HS-27A (cell line): ENCODE results near the gene CDK18.
"Not testable (repeated sequence)": the region's sequence is repeated elsewhere in the genome, so short reads cannot be mapped to it uniquely, and the experiment has no call there.

ENCODE experiments used
- DNase-seq: peaks from one replicate; pipeline ENCODE4 v3.0.0-alpha.2; 2012; ENCODE audit warnings: low read depth, missing footprints

The CDK18 gene

GRCh38 chr1:205481218-205481617, 23.3 kb upstream of the CDK18 start:
- DNase-seq: no peak

- no peak for DNase-seq
Observed at GRCh38 chr1:205481629-205482151, 22.8 kb upstream of the CDK18 start.

DNA sequence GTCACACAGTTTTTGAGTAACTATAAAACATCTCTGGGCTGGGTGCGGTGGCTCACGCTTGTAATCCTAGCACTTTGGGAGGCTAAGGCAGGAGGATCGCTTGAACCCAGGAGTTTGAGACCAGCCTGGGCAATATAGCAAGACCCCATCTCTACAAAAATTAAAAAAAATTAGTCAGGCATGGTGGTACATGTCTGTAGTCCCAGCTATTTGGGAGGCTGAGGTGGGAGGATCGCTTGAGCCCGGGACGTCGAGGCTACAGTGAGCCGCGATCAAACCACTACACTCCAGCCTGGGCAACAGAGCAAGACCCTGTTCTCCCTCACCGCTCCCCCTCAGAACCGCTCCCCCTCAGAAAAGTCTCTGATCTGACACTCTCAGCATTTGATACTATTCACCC, 21.9 kb upstream of the CDK18 start:
- DNase-seq: not testable (repeated sequence)

DNA sequence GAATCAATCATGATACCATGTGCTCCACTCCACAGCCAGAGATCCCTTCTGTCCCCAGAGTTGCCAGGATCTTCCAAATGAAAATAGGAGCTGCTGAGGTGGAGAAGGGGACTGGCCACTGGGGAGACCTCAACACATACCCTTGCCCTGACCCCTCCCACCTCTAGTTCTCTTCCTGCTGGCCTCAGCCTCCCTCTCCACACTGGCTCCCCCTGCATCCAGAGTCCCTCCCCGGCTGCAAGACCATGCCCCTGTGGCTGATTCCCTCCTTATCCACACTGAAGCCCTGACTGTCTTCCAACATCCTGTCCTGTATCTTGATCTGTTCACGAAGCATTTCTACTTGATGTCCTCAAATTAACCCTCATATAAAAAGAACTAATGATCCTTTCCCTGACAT, 21.1 kb upstream of the CDK18 start:
- DNase-seq: no peak

DNA sequence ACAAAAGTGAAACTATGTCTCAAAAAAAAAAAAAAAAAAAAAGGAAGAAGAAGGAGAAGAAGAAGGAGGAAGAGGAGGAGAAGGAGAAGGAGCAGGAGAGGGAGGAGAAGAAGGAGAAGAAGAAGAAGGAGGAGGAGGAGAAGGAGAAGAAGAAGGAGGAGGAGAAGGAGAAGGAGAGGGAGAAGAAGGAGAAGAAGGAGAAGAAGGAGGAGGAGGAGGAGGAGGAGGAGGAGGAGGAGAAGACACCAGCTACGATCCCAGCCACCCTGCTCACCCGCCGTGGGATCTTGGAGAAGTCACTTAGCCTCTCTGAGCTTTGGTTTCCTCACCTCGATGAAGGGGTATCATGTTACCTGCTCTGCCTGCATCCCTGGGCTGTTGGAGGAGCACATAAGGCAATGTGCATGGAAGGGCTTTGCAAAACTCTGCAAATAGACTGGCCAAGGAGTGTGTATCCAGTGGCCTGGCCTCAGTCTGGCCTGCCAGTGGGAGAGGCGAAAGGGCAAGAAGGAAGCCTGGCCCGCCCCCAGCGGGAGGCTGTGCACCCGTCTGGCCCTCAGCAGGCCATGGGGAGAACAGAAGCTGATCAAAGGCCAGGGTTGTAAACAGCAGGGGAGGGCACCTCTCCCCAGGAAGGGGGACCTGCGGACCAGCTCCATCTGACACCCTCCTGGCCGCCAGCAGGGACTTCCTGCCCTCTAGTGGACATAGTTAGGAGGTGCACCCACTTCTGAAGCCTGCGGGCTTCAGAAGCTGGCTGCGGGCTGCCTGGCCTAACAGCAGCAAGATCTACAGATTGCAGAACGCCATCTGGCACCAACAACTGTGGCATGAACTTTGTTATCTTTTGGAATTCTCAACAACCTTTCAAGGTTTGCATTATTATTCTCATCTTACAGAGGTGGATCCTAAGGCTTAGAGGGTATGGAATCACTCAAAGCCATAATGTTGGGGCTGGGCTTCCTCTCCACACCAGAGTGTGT, 19.2 kb upstream of the CDK18 start:
- DNase-seq: no peak

DNA sequence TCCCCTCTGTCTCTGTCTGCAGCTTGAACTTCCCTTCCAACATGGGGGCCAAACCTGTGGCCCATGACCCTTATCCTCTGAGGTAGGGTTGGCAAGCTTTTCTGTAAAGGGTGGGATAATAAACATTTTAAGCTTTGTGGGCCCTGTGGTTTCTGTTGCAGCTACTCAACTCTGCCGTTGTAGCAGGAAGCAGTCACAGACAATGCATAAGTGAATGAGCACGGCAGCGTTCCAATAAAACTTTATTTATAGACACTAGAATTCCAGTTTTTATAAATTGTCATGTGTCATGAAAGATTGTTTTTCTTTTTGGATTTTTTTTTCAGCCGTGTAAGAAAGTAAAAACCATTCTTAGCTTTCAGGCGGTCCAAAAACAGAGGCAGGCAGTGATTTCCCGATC, 18.2 kb upstream of the CDK18 start:
- DNase-seq: no peak

DNA sequence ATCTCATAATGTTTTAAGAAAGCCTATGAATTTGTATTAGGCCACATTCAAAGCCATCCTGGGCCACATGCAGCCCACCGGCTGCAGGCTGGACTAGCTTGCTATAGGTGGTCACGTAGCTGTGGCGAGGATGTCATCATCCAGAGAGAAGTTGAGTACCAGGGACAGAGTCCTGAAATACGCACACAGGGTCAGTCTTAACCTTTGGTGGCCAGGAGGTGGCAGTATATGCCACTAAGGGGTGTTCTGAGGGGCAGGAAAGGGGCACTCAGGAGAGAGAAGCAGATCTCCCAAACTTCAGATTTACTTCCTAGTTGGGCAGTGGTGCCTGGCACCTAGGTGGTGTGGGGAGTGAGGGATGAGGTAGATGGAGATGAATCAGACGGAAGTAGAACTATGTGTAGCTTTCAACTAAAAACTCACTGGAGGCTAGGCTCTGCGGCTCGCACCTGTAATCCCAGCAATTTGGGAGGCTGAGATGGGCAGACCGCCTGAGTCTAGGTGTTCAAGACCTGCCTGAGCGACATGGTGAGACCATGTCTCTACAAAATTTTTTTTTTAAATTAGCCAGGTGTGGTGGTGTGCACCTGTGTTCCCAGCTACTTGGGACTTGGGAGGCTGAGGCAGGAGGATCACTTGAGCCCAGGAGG, 16.3 kb upstream of the CDK18 start:
- DNase-seq: no peak

DNA sequence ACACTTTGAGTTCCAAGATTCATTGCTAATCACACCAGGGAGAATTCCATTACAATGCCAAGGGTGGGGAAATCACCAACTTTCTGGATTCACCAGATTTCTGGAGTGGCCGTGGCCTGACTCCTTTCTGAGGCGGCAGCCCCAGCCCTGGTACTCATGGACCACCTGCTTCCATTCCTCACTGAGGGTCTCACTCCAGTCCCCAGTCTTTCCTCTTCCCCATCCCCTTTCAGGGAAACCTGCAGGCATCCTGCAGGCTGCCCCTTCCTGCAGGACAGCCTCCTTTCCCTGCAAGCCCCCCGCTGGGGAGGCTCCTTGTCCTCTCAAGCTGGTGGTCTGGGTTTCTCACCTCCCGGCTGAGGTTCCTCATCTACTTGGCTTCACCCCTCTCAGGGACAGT, 12.7 kb upstream of the CDK18 start:
- DNase-seq: no peak

DNA sequence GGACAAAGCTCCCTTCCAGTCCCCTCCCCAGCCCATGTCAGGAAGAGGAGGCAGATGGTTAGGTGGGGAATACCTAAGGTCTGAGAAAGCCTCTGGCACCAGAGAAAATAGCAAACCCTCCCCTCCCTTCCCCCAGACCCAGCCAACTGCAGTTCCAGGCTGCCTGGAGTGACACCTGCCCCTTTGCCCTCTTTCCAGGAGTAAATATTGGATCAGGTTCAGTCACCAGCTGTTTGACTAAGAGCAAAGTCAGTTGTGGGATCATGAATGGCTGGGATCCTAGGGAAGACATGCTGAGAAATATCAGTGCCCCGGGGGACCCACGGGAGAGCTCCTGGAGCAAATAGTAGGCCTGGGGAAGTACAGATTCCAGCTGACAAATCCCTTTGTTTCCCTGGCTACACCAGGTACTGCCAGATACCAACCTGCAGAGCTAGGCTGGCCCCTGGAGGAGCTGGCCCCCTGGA, 12.2 kb upstream of the CDK18 start:
- DNase-seq: no peak

GRCh38 chr1:205492774-205493173, 11.7 kb upstream of the CDK18 start:
- DNase-seq: no peak

DNA sequence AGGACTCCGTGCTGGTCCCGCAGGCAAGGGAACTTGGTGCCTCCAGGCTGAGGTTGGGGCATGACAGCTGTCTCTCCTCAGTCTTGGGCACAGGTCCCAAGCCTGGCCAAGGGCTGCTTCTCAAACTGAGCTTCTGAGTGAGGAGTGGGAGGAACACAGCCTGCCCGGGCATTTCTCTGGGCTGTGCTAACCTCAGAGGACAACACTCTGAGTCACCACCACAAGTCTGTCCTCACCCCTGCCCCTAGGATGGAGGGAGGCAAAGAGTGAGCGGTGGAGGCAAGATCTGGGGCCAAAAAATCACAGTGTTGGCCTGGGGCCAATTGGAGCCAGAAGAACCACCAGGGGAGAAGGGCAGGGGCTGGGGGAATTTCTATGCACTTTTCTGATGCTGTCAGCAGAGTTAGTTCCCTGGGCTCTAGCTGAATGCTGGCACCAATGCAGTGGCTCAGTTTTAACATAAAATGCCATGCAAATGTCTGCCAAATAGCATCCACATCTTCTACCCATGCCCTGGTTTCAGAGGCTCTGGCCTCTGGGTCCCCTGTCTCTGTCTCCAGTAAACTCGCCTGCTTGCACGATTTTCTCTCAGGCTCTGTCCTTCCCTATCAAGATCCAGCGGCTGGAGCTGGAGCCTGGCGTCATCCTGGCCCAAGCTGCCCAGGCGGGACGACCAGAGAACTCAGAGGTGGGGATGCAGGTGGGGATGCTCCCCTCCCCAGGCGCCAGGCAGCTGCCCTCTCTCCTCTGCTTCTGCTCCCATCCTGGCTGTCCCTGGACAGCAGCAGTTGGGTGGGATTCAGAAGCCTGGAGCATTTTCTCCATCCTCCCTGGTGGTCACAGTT, 11.0 kb upstream of the CDK18 start:
- DNase-seq: no peak

GRCh38 chr1:205494115-205494514, 10.4 kb upstream of the CDK18 start:
- no peak for DNase-seq

GRCh38 chr1:205495237-205495823, 9.1 kb upstream of the CDK18 start:
- no peak for DNase-seq

DNA sequence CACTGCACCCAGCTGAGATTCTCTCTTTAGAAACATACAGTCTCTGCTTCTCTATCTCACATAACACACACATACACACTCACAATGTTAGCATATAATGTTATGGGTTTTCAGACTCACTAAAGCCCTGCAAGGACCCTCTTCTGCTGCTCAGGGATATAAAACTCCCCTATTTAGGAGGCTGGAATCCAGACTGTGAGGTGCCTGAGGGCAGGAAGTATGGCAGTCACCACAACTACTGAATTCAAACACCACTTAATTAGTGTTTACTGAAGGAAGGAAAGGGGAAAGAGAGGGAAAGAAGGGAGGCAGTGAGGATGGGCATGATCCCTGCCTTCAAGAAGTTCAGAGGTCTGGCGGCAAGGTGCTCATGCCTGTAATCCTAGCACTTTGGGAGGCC, 7.8 kb upstream of the CDK18 start:
- DNase-seq: no peak

GRCh38 chr1:205497351-205497750, 7.1 kb upstream of the CDK18 start:
- DNase-seq: no peak

DNA sequence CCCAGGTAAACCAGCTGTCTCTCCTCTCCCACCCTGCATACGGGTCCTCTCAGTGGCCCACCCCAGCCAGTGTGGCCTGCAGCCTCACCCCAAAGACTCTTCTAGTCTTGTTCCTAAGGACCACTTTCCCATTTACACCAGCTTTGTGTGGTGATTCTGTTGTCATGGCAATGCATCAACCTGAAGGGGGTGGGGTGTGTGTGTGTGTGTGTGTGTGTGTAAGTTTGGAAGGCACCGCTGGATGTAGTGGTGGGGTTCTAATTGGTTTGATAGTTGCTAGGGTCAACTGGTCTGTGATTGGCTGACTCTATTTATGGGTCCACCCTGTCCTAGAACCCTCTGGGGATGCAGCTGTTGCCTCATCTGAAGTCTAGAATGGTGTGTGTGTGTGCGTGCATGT, 4.7 kb upstream of the CDK18 start:
- DNase-seq: no peak

GRCh38 chr1:205500240-205501233, 3.9 kb upstream of the CDK18 start:
- DNase-seq: no peak

GRCh38 chr1:205502111-205502810, 2.2 kb upstream of the CDK18 start:
- no peak for DNase-seq

DNA sequence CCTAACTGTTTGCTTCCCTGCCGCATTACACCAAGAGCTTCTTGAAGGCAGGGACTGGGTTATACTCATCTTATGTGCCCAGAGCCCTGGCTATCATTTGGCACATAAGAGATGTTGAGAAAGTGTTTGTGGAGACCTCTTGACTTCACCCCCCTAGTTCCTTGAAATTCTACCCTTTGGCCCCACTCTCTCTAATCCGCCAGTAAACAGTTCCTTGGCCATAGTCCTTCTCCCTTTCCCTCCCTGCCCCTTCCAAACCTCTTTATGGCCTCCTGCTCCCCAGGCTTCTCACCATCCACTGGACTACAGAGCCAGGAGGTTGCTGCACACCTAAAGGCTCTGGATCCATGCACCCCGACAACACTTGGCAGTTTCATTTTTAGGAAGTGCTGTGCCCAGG, 1.5 kb upstream of the CDK18 start:
- DNase-seq: no peak
